ENCODE results near the gene ZNF516.

GRCh38 chr18:76480913-76481312 is 14.1 kb downstream of the ZNF516 start:
- TF ChIP-seq CTCF (IDR thresholded peaks at IDR 0.05): peak in 2 of 6 experiments; percentile 8 to 14
- TF ChIP-seq POLR2A (IDR thresholded peaks at IDR 0.05): no peak
